Subcutaneous adipose tissue (tissue), 4 donors: ENCODE results near the gene DNM2. TPM values are rescaled to one million over a fixed set of nuclear protein-coding genes. Genes with fewer than 3 reads are reported as not detected.

Experiments used
- total RNA-seq, 4 donors: library from RNA; depleted of rRNA; stranded (reverse); fragments of >200 nt; gene quantifications; one replicate each; pipeline ENCODE4 v1.1.0, GENCODE V29; 2016
- TF ChIP-seq, protein P1 (sequence below): fragments of 450-650 bp; IDR thresholded peaks from one replicate; pipeline ENCODE4 v1.5.1; 2016; ENCODE audit warnings: low read depth, mild to moderate bottlenecking, control low read depth, antibody characterized with exemption, moderate library complexity

The DNM2 gene
- total RNA-seq, 4 donors from 2014 or later = 63.9 to 140 (median 91.5) TPM

DNA sequence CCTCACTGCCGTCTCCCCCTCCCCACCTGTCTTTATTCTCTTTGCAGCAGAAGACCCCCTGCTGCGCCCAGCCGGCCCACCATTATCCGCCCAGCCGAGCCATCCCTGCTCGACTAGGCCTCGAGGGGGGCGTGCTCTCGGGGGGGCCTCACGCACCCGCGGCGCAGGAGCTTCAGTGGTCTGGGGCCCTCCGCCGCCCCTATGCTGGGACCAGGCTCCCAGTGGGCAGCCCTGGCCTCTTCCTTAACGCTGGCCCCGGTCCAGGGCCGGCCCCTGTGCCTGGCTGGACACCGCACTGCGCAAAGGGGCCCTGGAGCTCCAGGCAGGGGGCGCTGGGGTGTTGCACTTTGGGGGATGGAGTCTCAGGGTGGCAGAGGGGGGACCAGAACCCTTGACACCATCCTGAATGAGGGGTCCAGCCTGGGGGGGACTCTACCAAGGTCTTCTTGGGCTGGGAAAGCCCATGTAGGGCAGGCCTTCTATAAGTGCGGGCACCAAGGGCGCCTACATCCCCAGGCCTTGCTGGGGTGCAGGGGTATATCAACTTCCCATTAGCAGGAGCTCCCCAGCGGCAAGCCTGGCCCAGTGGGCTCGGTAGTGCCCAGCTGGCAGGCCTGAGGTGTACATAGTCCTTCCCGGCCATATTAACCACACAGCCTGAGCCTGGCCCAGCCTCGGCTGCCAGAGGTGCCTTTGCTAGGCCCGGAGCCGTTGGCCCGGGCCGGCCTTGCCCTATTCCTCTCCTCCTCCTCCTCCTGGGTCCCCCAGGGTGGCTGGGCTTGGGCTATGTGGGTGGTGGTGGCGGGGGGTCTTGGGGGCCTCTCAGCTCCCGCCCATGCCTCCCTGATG, 113.3 kb downstream of the DNM2 start:
- TF ChIP-seq, protein P1, sequence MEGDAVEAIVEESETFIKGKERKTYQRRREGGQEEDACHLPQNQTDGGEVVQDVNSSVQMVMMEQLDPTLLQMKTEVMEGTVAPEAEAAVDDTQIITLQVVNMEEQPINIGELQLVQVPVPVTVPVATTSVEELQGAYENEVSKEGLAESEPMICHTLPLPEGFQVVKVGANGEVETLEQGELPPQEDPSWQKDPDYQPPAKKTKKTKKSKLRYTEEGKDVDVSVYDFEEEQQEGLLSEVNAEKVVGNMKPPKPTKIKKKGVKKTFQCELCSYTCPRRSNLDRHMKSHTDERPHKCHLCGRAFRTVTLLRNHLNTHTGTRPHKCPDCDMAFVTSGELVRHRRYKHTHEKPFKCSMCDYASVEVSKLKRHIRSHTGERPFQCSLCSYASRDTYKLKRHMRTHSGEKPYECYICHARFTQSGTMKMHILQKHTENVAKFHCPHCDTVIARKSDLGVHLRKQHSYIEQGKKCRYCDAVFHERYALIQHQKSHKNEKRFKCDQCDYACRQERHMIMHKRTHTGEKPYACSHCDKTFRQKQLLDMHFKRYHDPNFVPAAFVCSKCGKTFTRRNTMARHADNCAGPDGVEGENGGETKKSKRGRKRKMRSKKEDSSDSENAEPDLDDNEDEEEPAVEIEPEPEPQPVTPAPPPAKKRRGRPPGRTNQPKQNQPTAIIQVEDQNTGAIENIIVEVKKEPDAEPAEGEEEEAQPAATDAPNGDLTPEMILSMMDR = no peak

DNA sequence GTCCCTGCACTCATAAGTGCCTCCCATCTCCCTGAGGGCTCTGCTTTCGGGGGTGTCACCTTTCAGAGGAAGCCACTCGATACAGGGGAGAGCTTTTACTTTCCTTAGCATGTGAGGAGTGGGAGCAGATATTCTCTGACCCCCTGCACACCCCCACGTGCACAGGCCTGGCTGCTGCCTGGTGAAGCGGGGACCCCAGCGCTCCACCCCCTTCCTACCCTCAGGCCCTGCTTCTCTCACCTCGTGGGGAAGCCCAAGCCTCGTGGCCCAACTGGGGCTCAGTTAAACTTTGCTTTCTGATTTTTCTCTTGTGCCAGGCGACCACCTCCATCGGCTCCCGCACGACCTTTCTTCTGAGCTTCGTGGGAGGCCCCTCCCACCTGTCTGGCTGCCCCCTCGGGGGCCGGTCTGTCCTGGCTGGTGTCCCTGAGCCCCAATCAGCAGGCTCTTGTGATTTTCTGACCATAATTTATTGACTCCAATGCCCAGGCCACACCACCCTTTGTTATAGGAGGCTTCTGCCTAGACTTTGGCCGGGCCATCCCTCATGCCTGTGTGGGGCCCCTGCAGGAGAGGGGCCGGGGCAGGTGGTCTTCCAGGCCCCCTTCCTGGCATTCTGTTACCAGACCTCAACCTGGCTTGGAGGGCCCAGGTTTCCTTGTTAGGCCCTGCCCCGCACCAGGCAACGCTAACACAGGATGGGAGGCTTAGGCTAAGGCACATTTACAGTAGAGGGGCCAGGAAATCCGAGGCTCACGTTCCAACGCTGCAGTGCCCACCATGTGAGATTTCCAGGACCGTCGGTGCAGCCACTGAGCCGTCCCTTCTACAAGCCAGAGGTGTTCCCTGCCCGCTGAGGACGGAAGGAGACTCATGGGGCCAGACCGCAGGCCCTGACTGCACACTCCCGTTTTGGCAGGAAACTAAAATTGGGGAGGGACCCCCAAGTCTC, 114.4 kb downstream of the DNM2 start:
- TF ChIP-seq, protein P1 = no peak

DNA sequence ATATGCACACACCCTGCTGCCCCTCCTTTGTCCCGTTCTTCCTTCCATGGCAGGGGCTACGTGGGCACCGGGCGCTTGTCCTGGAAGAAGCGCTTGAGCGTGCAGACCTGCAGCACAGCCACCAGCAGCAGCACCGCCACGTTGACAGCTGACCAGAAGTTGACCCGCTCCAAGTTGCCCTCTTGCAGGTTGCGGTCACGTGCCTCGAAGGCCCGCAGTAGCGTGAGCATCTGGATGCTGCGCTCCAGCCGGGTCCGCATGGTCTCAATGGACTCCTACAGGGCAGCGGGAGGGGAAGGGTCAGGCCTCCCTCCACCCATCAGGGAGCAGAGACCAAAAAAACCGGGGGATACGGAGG, 115.0 kb downstream of the DNM2 start:
- TF ChIP-seq, protein P1 = no peak

DNA sequence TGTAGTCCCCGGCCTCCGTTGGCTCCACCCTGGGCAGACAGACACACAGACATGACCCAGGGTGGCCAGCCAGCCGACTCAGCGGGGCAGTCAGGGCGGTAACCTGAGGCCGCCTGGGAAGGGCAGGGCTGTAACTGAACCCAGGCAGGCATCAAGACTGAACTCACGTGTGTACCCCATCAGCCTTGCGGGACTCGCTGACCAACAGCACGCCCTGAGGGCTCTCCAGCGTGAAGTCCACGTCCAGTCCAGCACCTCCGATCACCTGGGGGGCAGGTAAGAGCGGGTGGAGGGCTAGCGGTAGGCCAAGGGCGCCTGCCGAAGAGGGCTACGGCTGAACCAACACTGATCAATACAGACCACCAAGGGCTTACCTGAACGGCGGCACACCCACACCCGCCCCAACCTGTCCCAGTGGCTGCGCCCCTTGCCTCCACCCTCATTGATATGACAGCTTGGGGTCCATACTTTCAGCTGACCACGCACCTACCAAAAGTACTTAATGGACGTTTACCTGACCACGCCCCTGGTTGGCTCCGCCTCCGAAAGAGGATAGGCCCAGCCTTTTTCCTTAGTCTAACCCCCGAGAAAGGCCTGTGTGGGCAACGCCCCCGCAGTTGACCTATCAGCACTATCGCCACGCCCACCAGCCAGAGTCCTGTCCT, 117.3 kb downstream of the DNM2 start:
- TF ChIP-seq, protein P1 = no peak

DNA sequence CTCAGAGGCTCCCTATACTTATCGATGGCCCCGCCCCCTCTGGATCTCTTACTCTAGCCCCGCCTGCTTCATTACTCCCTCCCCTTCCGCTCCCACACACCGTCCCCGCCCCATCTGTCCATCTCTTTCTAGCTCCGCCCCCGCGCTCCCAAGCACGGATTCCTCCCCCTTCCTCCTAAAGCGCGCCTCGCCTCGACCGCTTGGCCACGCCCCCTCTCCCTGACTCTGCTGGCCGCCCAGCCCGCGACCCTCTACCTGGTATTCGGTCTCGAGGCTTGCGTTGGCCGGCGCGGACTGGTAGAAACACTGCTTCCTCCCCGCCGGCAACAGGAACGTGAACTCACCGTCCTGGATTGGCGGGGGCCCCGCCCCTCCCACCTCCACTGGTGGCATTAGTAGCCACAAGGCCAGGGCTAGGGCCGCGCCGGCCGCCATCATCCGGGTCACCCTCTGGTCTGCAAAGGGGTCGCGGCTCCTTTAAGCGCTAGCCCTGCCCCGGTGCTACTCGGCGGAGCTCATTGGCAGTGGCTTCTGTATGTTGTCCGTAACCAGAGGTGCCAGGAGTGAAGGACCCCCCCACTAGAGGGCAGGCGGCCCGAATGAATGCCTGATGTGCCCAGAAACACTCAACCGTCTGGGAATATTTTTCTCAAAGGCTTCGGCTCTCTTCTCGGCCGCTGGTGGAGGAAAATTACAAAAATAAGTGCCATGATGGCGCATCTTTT, 118.0 kb downstream of the DNM2 start, which contains the start of gene TMED1:
TMED1 (minus strand) TSS at position 459 of the 725 bp plus-strand sequence; CDS start at position 438, 21 bp downstream.
- TF ChIP-seq, protein P1 = no peak

DNA sequence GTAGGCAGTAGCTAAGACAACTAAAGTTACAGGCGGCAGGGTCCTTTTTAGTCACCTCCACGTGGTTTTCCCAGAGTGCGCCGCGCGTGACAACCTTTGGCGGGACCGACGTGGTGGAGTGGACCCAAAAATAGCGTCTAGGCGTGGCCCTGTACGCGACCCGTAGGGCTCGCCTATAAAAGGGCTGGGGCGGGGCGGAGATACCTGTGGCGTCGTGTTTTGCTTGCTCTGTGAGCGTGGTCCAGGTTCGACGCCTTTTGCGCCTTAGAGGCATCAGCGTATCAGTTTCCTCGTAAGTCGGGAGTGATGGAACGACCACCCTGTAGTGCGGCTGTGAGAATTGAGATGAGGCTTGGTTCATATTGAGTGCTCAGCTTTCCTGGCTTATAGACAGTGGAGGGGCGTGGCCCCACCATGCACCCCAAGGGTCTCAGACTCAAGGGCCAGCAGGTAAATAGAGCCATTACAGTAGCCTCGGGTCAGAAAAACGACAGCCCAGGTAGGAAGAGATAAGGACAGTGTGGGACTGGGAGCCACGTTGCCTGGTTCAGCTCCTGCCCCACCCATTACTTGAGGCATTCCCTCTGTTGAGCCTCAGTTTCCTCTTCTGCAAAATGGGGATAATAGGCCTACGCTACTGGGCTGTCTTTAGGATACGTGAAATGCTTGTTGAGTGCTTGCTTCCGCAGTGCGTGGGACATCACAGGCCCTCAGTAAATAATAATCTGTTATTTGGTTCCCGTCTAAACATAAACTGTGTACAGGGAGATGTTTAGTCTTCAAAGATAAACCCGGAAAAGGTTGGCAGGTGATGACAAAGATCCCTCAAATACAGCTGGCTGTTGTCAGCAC, 118.8 kb downstream of the DNM2 start:
- TF ChIP-seq, protein P1 = no peak
